WTC11 (cell line): Measurements from ENCODE around the gene ZFX. TPM values are rescaled to one million over a fixed set of nuclear protein-coding genes. Genes with fewer than 3 reads are reported as not detected.

Experiments used
- ATAC-seq: fragments of 200-7000 bp; cut with Tn5 transposase; 2 replicates; pipeline ENCODE4 v1.10.0; 2021; ENCODE audit warnings: mild to moderate bottlenecking, moderate library complexity
- CTCF ChIA-PET: fragments of 300-600 bp; sonication (Branson Sonifier 250); formaldehyde crosslinking; loops from one replicate; lab custom pipeline; 2021; ENCODE audit warnings: antibody characterized with exemption; lab: Charles Lee
- POLR2A ChIA-PET: fragments of 350-600 bp; sonication (Branson Sonifier 250); formaldehyde crosslinking; loops from one replicate; lab custom pipeline; 2021; ENCODE audit warnings: antibody characterized with exemption; lab: Charles Lee
- DNase-seq: peaks from one replicate; pipeline ENCODE4 v3.0.0; 2021; ENCODE audit warnings: low spot score
- H3K27ac Mint-ChIP-seq: 2 replicates; pipeline ENCODE4 v1.8.0; 2021; ENCODE audit warnings: mixed read lengths
- H3K27me3 Mint-ChIP-seq: 2 replicates; pipeline ENCODE4 v1.8.0; 2021; ENCODE audit warnings: low read depth, mild to moderate bottlenecking, moderate library complexity, mixed read lengths
- H3K36me3 Mint-ChIP-seq: 2 replicates; pipeline ENCODE4 v1.8.0; 2021; ENCODE audit warnings: mixed read lengths
- H3K4me1 Mint-ChIP-seq: 2 replicates; pipeline ENCODE4 v1.8.0; 2022; ENCODE audit warnings: mixed read lengths
- H3K4me3 Mint-ChIP-seq: 2 replicates; pipeline ENCODE4 v1.8.0; 2021; ENCODE audit warnings: mild to moderate bottlenecking, moderate library complexity, mixed read lengths
- H3K9me3 Mint-ChIP-seq: 2 replicates; pipeline ENCODE4 v1.8.0; 2021; ENCODE audit warnings: mixed read lengths
- E2F5 ChIP-seq: sonication (generic); formaldehyde crosslinking; IDR thresholded peaks from 2 replicates; pipeline ENCODE4 v1.8.1; 2022; ENCODE audit warnings: mild to moderate bottlenecking, moderate library complexity, missing genetic modification reagents
- ERG ChIP-seq: fragments of 250-450 bp; sonication (Bioruptor Pico); IDR thresholded peaks from 2 replicates; pipeline ENCODE4 v1.8.0; 2021; ENCODE audit warnings: mild to moderate bottlenecking
- MXD4 ChIP-seq: fragments of 250-450 bp; sonication (Bioruptor Pico); IDR thresholded peaks from 2 replicates; pipeline ENCODE4 v1.8.0; 2021; ENCODE audit warnings: mild to moderate bottlenecking, moderate library complexity, borderline replicate concordance
- NR3C1 ChIP-seq: sonication (generic); formaldehyde crosslinking; conservative IDR thresholded peaks from 2 replicates; pipeline ENCODE4 v1.8.1; 2023; ENCODE audit warnings: low read depth, mild to moderate bottlenecking, missing genetic modification reagents
- SMAD4 ChIP-seq: sonication (generic); formaldehyde crosslinking; IDR thresholded peaks from 2 replicates; pipeline ENCODE4 v1.8.0; 2022; ENCODE audit warnings: mild to moderate bottlenecking, missing genetic modification reagents
- ZNF671 ChIP-seq: fragments of 250-450 bp; sonication (Bioruptor Pico); IDR thresholded peaks from 2 replicates; pipeline ENCODE4 v1.8.0; 2021; ENCODE audit warnings: mild to moderate bottlenecking
- total RNA-seq: library from RNA; stranded (reverse); gene quantifications from 3 replicates; pipeline ENCODE4 v1.2.3, GENCODE V29; 2021
- TF ChIP-seq, protein P1 (sequence below): sonication (generic); formaldehyde crosslinking; IDR thresholded peaks from 2 replicates; pipeline ENCODE4 v1.8.1; 2023; ENCODE audit warnings: mild to moderate bottlenecking, missing genetic modification reagents, borderline replicate concordance
- TF ChIP-seq, protein P2 (sequence below): fragments of 250-450 bp; sonication (Bioruptor Pico); IDR thresholded peaks from 2 replicates; pipeline ENCODE4 v1.9.0; 2021; ENCODE audit warnings: mild to moderate bottlenecking
- TF ChIP-seq, protein P3 (sequence below): sonication (generic); formaldehyde crosslinking; IDR thresholded peaks from 2 replicates; pipeline ENCODE4 v1.8.1; 2023; ENCODE audit warnings: mild to moderate bottlenecking, missing genetic modification reagents

Gene ZFX
- total RNA-seq, 1 experiment from 2014 or later, result 19.3 TPM

- TF ChIP-seq, protein P1, sequence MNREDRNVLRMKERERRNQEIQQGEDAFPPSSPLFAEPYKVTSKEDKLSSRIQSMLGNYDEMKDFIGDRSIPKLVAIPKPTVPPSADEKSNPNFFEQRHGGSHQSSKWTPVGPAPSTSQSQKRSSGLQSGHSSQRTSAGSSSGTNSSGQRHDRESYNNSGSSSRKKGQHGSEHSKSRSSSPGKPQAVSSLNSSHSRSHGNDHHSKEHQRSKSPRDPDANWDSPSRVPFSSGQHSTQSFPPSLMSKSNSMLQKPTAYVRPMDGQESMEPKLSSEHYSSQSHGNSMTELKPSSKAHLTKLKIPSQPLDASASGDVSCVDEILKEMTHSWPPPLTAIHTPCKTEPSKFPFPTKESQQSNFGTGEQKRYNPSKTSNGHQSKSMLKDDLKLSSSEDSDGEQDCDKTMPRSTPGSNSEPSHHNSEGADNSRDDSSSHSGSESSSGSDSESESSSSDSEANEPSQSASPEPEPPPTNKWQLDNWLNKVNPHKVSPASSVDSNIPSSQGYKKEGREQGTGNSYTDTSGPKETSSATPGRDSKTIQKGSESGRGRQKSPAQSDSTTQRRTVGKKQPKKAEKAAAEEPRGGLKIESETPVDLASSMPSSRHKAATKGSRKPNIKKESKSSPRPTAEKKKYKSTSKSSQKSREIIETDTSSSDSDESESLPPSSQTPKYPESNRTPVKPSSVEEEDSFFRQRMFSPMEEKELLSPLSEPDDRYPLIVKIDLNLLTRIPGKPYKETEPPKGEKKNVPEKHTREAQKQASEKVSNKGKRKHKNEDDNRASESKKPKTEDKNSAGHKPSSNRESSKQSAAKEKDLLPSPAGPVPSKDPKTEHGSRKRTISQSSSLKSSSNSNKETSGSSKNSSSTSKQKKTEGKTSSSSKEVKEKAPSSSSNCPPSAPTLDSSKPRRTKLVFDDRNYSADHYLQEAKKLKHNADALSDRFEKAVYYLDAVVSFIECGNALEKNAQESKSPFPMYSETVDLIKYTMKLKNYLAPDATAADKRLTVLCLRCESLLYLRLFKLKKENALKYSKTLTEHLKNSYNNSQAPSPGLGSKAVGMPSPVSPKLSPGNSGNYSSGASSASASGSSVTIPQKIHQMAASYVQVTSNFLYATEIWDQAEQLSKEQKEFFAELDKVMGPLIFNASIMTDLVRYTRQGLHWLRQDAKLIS (CRISPR knock-in tag), result no peak
- no peak for TF ChIP-seq ERG
Observed at GRCh38 chrX:24113181-24113580, 36.3 kb upstream of the ZFX start (continued).

DNA sequence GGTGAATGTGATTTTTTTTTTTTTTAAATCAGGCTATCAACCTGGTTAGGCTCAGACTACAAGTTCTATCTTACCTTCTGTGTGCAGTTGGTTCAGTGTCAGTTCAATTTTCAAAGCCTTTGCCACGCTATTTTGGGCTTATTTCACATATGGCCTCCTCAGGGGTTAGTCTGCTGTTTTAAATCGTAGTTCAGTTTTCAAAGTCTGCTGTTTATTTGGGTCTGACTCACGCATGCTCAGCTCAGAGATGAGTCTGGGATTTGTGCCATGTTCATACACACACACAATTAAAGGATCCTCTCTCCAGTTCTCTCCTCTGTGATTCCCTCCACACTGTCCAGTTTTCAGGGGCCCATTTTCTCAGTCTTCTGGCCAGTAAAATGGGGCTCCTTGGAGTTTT is 32.3 kb upstream of the ZFX start:
- DNase-seq (no peak), ATAC-seq (no peak)
- H3K9me3 Mint-ChIP-seq, result no peaks in the 10 kb centered on the region
- no peaks in the 10 kb centered on the region for H3K4me1 Mint-ChIP-seq
- no peaks in the 10 kb centered on the region for H3K36me3 Mint-ChIP-seq
- H3K4me3 Mint-ChIP-seq, result no peak overlapping the region
- ChIA-PET POLR2A (no interaction called here), CTCF (no interaction called here)
- H3K27me3 Mint-ChIP-seq, result no peaks in the 10 kb centered on the region; the same call in 1 of the 2 replicates
- TF ChIP-seq, protein P2, sequence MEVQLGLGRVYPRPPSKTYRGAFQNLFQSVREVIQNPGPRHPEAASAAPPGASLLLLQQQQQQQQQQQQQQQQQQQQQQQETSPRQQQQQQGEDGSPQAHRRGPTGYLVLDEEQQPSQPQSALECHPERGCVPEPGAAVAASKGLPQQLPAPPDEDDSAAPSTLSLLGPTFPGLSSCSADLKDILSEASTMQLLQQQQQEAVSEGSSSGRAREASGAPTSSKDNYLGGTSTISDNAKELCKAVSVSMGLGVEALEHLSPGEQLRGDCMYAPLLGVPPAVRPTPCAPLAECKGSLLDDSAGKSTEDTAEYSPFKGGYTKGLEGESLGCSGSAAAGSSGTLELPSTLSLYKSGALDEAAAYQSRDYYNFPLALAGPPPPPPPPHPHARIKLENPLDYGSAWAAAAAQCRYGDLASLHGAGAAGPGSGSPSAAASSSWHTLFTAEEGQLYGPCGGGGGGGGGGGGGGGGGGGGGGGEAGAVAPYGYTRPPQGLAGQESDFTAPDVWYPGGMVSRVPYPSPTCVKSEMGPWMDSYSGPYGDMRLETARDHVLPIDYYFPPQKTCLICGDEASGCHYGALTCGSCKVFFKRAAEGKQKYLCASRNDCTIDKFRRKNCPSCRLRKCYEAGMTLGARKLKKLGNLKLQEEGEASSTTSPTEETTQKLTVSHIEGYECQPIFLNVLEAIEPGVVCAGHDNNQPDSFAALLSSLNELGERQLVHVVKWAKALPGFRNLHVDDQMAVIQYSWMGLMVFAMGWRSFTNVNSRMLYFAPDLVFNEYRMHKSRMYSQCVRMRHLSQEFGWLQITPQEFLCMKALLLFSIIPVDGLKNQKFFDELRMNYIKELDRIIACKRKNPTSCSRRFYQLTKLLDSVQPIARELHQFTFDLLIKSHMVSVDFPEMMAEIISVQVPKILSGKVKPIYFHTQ (CRISPR knock-in tag), result no peak
- no peak for TF ChIP-seq E2F5
- H3K27ac Mint-ChIP-seq, result no peak overlapping the region

GRCh38 chrX:24124244-24124799 is 25.2 kb upstream of the ZFX start:
- ATAC-seq (no peak), DNase-seq (no peak)
- POLR2A ChIA-PET, result no interaction called here
- Mint-ChIP-seq H3K27ac (no peak overlapping the region), H3K36me3 (no peaks in the 10 kb centered on the region), H3K4me3 (no peak overlapping the region), H3K27me3 (no peaks in the 10 kb centered on the region), H3K4me1 (0 out of 2 replicates have a peak, but pooled peaks cover 2% of the 10 kb centered on the region), H3K9me3 (no peaks in the 10 kb centered on the region)
- TF ChIP-seq NR3C1 (CRISPR knock-in tag) (no peak), MXD4 (CRISPR knock-in tag) (no peak), ZNF671 (CRISPR knock-in tag) (no peak), SMAD4 (CRISPR knock-in tag) (no peak)
- TF ChIP-seq, protein P3, sequence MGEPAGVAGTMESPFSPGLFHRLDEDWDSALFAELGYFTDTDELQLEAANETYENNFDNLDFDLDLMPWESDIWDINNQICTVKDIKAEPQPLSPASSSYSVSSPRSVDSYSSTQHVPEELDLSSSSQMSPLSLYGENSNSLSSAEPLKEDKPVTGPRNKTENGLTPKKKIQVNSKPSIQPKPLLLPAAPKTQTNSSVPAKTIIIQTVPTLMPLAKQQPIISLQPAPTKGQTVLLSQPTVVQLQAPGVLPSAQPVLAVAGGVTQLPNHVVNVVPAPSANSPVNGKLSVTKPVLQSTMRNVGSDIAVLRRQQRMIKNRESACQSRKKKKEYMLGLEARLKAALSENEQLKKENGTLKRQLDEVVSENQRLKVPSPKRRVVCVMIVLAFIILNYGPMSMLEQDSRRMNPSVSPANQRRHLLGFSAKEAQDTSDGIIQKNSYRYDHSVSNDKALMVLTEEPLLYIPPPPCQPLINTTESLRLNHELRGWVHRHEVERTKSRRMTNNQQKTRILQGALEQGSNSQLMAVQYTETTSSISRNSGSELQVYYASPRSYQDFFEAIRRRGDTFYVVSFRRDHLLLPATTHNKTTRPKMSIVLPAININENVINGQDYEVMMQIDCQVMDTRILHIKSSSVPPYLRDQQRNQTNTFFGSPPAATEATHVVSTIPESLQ, result no peak
- TF ChIP-seq, protein P1 (CRISPR knock-in tag), result no peak
- CTCF ChIA-PET, result no interaction called here
